Heart left ventricle (tissue), 13 donors: ENCODE results near the gene GRAMD2B.

Source experiments
- CTCF ChIP-seq, 12 donors: fragments of 200-600 bp; sonication (generic) in 4 of 12; IDR thresholded peaks; one replicate each; pipeline versions ENCODE4 v1.5.0 to v1.8.0; 2018 to 2022; ENCODE audit warnings: antibody characterized with exemption in 12 of 12, mild to moderate bottlenecking in 5 of 12
- POLR2A ChIP-seq, 2 donors: fragments of 450-650 bp; IDR thresholded peaks; one replicate each; pipeline ENCODE4 v1.6.1; 2017; ENCODE audit warnings: antibody characterized with exemption in 2 of 2, mild to moderate bottlenecking in 2 of 2, moderate library complexity in 2 of 2
- donor health status: ischemic (EF 13 %, LVEDD 7.1; RV severe dilation, severe dysfunction).
- donor health status: DM: no; HTN: yes; CAD: no.
- donor health status: DM: no; HTN: no; CAD: no.
- donor health status: ischemic (EF 25% LVEDD 6.9; RV normal size, moderate dysfunction).
- donor health status: ischemic (EF 25% LVEDD 5.7; RV mildly dilated, moderate dysfunction).
- donor health status: ischemic (EF 35%, LVEDD 5.7; RV mildly dilated, moderate dysfunction).
- donor health status: nonischemic (EF 11% LVEDD 7.7; RV severe dilation, severe dysfunction).
- donor health status: DM: yes; HTN: yes; CAD: no.
- donor health status: PGD.
- donor health status: ischemic (EF 29% LVEDD 5.4; RV normal size, mild dysfunction).
- donor health status: nonischemic (EF 23%, LVEDD 6.1; RV moderate dilation, normal function).

- TF ChIP-seq POLR2A (IDR thresholded peaks at IDR 0.05) (no peak), CTCF (IDR thresholded peaks at IDR 0.05) (no peak)
Measured at GRCh38 chr5:126543660-126544059, 120.5 kb downstream of the GRAMD2B start.
